Right lobe of liver (tissue), 6 donors: Measurements from ENCODE around the gene SEC24D. TPM values are rescaled to one million over a fixed set of nuclear protein-coding genes. Genes with fewer than 3 reads are reported as not detected.

ENCODE experiments used
- ATAC-seq, 4 donors: fragments of 200-7000 bp; cut with Tn5 transposase; one replicate each; pipeline ENCODE4 v1.9.1; 2020; ENCODE audit warnings: mild to moderate bottlenecking in 4 of 4, moderate library complexity in 4 of 4
- DNase-seq, 3 donors: peaks; one replicate each; pipeline ENCODE4 v3.0.0-alpha.2; 2020
- H3K27ac ChIP-seq, 3 donors: fragments of 200-600 bp; one replicate each; pipeline ENCODE4 v1.8.0; 2022
- H3K27me3 ChIP-seq, 2 donors: fragments of 200-600 bp; one replicate each; pipeline ENCODE4 v1.8.0; 2022
- H3K36me3 ChIP-seq, 4 donors: fragments of 200-600 bp; sonication (generic) in 1 of 4; one replicate each; pipeline versions ENCODE4 v1.5.1 to v1.8.0; 2017 to 2022; ENCODE audit warnings: control low read depth in 1 of 4
- H3K4me1 ChIP-seq, 4 donors: fragments of 200-600 bp; sonication (generic) in 1 of 4; one replicate each; pipeline versions ENCODE4 v1.5.1 to v1.8.0; 2017 to 2022; ENCODE audit warnings: control low read depth in 1 of 4
- H3K4me3 ChIP-seq, 3 donors: fragments of 200-600 bp; one replicate each; pipeline ENCODE4 v1.8.0; 2022
- H3K9me3 ChIP-seq, 4 donors: fragments of 200-600 bp; sonication (generic) in 1 of 4; one replicate each; pipeline versions ENCODE4 v1.5.1 to v1.8.0; 2017 to 2022; ENCODE audit warnings: control low read depth in 1 of 4
- POLR2A ChIP-seq: fragments of 450-650 bp; IDR thresholded peaks from one replicate; pipeline ENCODE4 v1.6.1; 2017; ENCODE audit warnings: antibody characterized with exemption, mild to moderate bottlenecking
- WGBS: methylation state at CpG from one replicate; pipeline ENCODE4 v1.1.6; 2018; ENCODE audit warnings: low coverage, low lambda C conversion rate; ENCODE audit not compliant: insufficient coverage; ENCODE audit errors: missing lambda C conversion rate; 5-methylcytosine and 5-hydroxymethylcytosine counted together
- intact Hi-C, 2 donors: fragments of 100-400 bp; cut with DNase I; formaldehyde crosslinking; loops; one replicate each; pipeline versions ENCODE4 v1.11.2 to v1.14.1; 2022
- total RNA-seq, 6 experiments: library from RNA; depleted of rRNA in 2 of 6; stranded (reverse); fragments of >200 nt in 2 of 6; fragmentation: NEBNext Ultra II Directional in 3 of 6; extraction: Animal tissue kit (Norgen Biotek cat#: 25700) in 3 of 6; gene quantifications; one replicate each; pipeline versions ENCODE4 v1.1.0 to v1.2.4, GENCODE V29; 2016 to 2023
- TF ChIP-seq, protein P1 (sequence below), 4 donors: fragments of 200-600 bp in 3 of 4; fragments of 450-650 bp in 1 of 4; IDR thresholded peaks; one replicate each; pipeline versions ENCODE4 v1.5.1 to v1.8.0; 2016 to 2022; ENCODE audit warnings: antibody characterized with exemption in 4 of 4, mild to moderate bottlenecking in 2 of 4
- donor health status: DM: no; HTN: yes; CAD: no.
- donor health status: DM: no; HTN: no; CAD: no.
- donor health status: DM: no; HTN: no; CAD: no.
- donor health status: DM: no; HTN: yes; CAD: no.
- donor health status: DM: no; HTN: yes; CAD: no.

Gene SEC24D
- total RNA-seq, 6 experiments from 2014 or later = 52.2 to 80.1 (median 69.2) TPM

GRCh38 chr4:118776157-118776954 lies 59.6 kb downstream of the SEC24D start:
- ATAC-seq (peak in 3 of 4 donors; percentile 32 to 67 (median 48)), DNase-seq (no peak)
- H3K27me3 ChIP-seq = no peaks in the 10 kb centered on the region
- TF ChIP-seq, protein P1, sequence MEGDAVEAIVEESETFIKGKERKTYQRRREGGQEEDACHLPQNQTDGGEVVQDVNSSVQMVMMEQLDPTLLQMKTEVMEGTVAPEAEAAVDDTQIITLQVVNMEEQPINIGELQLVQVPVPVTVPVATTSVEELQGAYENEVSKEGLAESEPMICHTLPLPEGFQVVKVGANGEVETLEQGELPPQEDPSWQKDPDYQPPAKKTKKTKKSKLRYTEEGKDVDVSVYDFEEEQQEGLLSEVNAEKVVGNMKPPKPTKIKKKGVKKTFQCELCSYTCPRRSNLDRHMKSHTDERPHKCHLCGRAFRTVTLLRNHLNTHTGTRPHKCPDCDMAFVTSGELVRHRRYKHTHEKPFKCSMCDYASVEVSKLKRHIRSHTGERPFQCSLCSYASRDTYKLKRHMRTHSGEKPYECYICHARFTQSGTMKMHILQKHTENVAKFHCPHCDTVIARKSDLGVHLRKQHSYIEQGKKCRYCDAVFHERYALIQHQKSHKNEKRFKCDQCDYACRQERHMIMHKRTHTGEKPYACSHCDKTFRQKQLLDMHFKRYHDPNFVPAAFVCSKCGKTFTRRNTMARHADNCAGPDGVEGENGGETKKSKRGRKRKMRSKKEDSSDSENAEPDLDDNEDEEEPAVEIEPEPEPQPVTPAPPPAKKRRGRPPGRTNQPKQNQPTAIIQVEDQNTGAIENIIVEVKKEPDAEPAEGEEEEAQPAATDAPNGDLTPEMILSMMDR (IDR thresholded peaks at IDR 0.05) = no peak
- no peak for TF ChIP-seq POLR2A
- intact Hi-C loops = no loop called here
- H3K27ac ChIP-seq = peak overlapping the region in 1 of 3 donors; percentile 27
- H3K4me1 ChIP-seq = peaks cover 0 to 8% (median 0%) of the 10 kb centered on the region in 4 donors
- no peaks in the 10 kb centered on the region for H3K9me3 ChIP-seq
- peaks cover 0 to 4% (median 1%) of the 10 kb centered on the region in 4 donors for H3K36me3 ChIP-seq
- no peak overlapping the region for H3K4me3 ChIP-seq
- WGBS = 17% methylated on average over 1 of the region's 1 CpG

- Histone ChIP-seq H3K4me1 (peaks cover 0 to 8% (median 0%) of the 10 kb centered on the region in 4 donors), H3K36me3 (peaks cover 0 to 6% (median 3%) of the 10 kb centered on the region in 4 donors), H3K27ac (peak overlapping the region in 1 of 3 donors; percentile 5), H3K9me3 (no peaks in the 10 kb centered on the region), H3K4me3 (no peak overlapping the region), H3K27me3 (no peaks in the 10 kb centered on the region)
- TF ChIP-seq, protein P1 (IDR thresholded peaks at IDR 0.05) = no peak
- TF ChIP-seq POLR2A = no peak
- DNase-seq = no peak
- 75% methylated on average over 2 of the region's 2 CpGs for WGBS
- ATAC-seq = no peak
- intact Hi-C loops = no loop called here
Measured at GRCh38 chr4:118775405-118775804, 60.5 kb downstream of the SEC24D start.

DNA sequence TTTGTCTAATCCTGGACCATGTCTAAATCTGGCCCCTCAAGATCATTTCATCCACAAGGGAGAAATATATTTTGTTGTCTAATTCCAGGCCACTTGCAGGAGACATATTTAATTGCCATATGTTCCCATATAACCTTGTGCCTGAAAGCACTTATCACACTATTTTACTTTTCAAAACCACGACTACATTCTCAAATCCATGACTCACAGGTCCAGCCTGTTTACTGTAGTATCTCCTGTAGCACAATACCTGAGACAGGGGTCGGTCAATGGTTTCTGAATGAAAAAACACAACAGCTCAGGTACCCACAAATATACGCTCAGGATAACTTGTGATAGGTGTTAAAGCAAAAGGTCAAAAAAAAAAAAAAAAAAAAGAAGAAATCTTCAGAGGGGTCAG lies 60.9 kb downstream of the SEC24D start:
- WGBS = 85% methylated on average over 3 of the region's 3 CpGs
- Histone ChIP-seq H3K27ac (no peak overlapping the region), H3K27me3 (no peaks in the 10 kb centered on the region), H3K36me3 (peaks cover 0 to 6% (median 3%) of the 10 kb centered on the region in 4 donors), H3K4me3 (no peak overlapping the region), H3K9me3 (no peaks in the 10 kb centered on the region), H3K4me1 (peaks cover 0 to 8% (median 0%) of the 10 kb centered on the region in 4 donors)
- TF ChIP-seq, protein P1 (IDR thresholded peaks at IDR 0.05) = no peak
- no peak for TF ChIP-seq POLR2A
- no peak for ATAC-seq
- intact Hi-C loops = no loop called here
- no peak for DNase-seq

DNA sequence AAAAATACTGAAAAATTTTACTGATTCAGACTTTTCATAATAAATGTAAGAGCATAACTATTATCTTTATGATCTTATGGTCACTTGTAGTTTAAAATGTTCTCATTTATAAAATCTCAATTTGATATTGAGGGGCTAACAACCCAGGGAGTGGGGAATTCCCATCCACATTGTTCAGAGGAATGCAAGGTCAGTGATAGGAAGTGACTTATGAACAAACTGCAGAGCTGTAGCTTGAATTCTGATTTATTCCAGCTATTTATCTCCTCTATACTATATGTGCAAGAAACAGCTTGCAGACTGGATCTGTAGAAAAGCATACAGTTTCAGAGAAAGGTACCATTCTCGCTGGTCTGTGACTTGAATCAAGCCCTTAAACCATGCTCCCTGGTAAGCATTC lies 61.6 kb downstream of the SEC24D start:
- TF ChIP-seq, protein P1 (IDR thresholded peaks at IDR 0.05) = no peak
- ATAC-seq (no peak), DNase-seq (no peak)
- Histone ChIP-seq H3K4me1 (peaks cover 0 to 8% (median 0%) of the 10 kb centered on the region in 4 donors), H3K27me3 (no peaks in the 10 kb centered on the region), H3K9me3 (no peaks in the 10 kb centered on the region), H3K27ac (no peak overlapping the region), H3K36me3 (peaks cover 0 to 11% (median 3%) of the 10 kb centered on the region in 4 donors), H3K4me3 (no peak overlapping the region)
- WGBS = 100% methylated on average over 1 of the region's 1 CpG
- intact Hi-C loops = no loop called here
